ENCODE data around the gene FBXL7. TPM values are rescaled to one million over a fixed set of nuclear protein-coding genes. Genes with fewer than 3 reads are reported as not detected.

The FBXL7 gene
- polyA plus RNA-seq, 1 donor from 2014 or later, result 0.24 TPM

DNA sequence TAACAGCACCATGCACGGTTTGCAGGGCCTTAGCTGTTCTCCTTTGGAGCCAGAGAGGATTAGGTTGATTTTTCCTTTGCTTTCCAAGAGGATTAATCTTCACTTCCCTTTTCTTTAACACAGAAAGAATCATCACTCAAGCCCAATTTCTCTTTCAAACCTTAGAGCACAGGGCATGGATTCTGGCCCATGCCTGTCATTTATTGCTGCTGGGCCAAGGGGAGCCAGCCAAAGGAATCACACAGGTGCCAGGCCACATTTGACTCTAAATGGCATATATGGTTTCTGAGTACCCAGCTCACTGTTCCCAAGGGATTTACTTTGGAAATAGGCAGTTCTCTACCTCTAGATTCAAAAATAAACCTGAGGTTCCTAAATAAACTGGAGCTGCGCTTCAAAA lies 58.3 kb downstream of the FBXL7 start:
- Histone ChIP-seq H3K9ac (ENCODE audit: low read length) (no peak overlapping the region), H3K4me3 (ENCODE audit: low read length) (no peak overlapping the region), H3K79me2 (replicated peaks; ENCODE audit: insufficient read depth, low read length) (no peaks in the 10 kb centered on the region), H3F3A (ENCODE audit: insufficient read depth, low read length, poor library complexity, severe bottlenecking) (no peaks in the 10 kb centered on the region), H3K4me2 (ENCODE audit: low read length) (no peak overlapping the region), H3K27ac (ENCODE audit: low read length) (no peak overlapping the region), H2AFZ (ENCODE audit: low read depth, low read length) (no peak overlapping the region), H4K20me1 (ENCODE audit: insufficient read depth) (no peaks in the 10 kb centered on the region), H3K27me3 (ENCODE audit: insufficient read depth, low read depth, low read length) (no peaks in the 10 kb centered on the region), H3K36me3 (ENCODE audit: insufficient read depth, low read length) (no peaks in the 10 kb centered on the region), H3K9me3 (ENCODE audit: low read length) (no peaks in the 10 kb centered on the region), H3K9me2 (ENCODE audit: insufficient read depth, low read length) (no peaks in the 10 kb centered on the region)
- TF ChIP-seq POLR2AphosphoS5 (IDR thresholded peaks at IDR 0.05), result no peak
- no peak for TF ChIP-seq EZH2 (IDR thresholded peaks at IDR 0.05; ENCODE audit: borderline replicate concordance, insufficient read depth, low read length, poor library complexity, severe bottlenecking)
- TF ChIP-seq MXI1 (conservative IDR thresholded peaks at IDR 0.05; ENCODE audit: poor library complexity, severe bottlenecking), result no peak
- no peak for TF ChIP-seq SMC3 (conservative IDR thresholded peaks at IDR 0.05; ENCODE audit: poor library complexity)
- TF ChIP-seq TAF1 (IDR thresholded peaks at IDR 0.05; ENCODE audit: low read depth), result no peak
- TF ChIP-seq EP300 (conservative IDR thresholded peaks at IDR 0.05; ENCODE audit: poor library complexity, severe bottlenecking), result no peak
- TF ChIP-seq, protein P1, sequence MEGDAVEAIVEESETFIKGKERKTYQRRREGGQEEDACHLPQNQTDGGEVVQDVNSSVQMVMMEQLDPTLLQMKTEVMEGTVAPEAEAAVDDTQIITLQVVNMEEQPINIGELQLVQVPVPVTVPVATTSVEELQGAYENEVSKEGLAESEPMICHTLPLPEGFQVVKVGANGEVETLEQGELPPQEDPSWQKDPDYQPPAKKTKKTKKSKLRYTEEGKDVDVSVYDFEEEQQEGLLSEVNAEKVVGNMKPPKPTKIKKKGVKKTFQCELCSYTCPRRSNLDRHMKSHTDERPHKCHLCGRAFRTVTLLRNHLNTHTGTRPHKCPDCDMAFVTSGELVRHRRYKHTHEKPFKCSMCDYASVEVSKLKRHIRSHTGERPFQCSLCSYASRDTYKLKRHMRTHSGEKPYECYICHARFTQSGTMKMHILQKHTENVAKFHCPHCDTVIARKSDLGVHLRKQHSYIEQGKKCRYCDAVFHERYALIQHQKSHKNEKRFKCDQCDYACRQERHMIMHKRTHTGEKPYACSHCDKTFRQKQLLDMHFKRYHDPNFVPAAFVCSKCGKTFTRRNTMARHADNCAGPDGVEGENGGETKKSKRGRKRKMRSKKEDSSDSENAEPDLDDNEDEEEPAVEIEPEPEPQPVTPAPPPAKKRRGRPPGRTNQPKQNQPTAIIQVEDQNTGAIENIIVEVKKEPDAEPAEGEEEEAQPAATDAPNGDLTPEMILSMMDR (IDR thresholded peaks at IDR 0.05; ENCODE audit: poor library complexity, severe bottlenecking), result no peak
- TF ChIP-seq, protein P2, sequence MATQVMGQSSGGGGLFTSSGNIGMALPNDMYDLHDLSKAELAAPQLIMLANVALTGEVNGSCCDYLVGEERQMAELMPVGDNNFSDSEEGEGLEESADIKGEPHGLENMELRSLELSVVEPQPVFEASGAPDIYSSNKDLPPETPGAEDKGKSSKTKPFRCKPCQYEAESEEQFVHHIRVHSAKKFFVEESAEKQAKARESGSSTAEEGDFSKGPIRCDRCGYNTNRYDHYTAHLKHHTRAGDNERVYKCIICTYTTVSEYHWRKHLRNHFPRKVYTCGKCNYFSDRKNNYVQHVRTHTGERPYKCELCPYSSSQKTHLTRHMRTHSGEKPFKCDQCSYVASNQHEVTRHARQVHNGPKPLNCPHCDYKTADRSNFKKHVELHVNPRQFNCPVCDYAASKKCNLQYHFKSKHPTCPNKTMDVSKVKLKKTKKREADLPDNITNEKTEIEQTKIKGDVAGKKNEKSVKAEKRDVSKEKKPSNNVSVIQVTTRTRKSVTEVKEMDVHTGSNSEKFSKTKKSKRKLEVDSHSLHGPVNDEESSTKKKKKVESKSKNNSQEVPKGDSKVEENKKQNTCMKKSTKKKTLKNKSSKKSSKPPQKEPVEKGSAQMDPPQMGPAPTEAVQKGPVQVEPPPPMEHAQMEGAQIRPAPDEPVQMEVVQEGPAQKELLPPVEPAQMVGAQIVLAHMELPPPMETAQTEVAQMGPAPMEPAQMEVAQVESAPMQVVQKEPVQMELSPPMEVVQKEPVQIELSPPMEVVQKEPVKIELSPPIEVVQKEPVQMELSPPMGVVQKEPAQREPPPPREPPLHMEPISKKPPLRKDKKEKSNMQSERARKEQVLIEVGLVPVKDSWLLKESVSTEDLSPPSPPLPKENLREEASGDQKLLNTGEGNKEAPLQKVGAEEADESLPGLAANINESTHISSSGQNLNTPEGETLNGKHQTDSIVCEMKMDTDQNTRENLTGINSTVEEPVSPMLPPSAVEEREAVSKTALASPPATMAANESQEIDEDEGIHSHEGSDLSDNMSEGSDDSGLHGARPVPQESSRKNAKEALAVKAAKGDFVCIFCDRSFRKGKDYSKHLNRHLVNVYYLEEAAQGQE (IDR thresholded peaks at IDR 0.05; ENCODE audit: borderline replicate concordance), result no peak
- TF ChIP-seq RAD21 (conservative IDR thresholded peaks at IDR 0.05), result no peak

DNA sequence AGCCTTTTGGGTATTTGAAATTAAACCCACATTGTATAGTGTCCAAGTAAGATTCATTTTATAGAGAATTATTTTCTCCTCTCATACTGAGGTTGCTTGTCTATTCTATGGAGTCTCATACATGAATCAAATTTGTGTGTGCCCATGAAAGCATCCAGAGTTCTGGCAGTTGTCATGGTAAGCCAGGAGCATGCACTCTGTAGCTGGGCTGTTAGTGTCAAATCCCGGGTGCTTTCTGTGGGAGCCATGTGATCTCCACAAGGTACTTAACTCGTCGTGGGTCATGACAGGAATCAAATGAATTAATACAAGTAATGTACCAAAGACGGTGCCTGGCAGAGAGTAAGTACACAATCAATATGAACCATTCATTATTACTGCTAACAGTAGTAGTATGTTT lies 58.7 kb downstream of the FBXL7 start:
- Histone ChIP-seq H3K27ac (ENCODE audit: low read length) (no peak overlapping the region), H3K9me2 (ENCODE audit: insufficient read depth, low read length) (no peaks in the 10 kb centered on the region), H3F3A (ENCODE audit: insufficient read depth, low read length, poor library complexity, severe bottlenecking) (no peaks in the 10 kb centered on the region), H3K79me2 (replicated peaks; ENCODE audit: insufficient read depth, low read length) (no peaks in the 10 kb centered on the region), H3K9ac (ENCODE audit: low read length) (no peak overlapping the region), H4K20me1 (ENCODE audit: insufficient read depth) (no peaks in the 10 kb centered on the region), H3K4me2 (ENCODE audit: low read length) (no peak overlapping the region), H3K4me3 (ENCODE audit: low read length) (no peak overlapping the region), H3K27me3 (ENCODE audit: insufficient read depth, low read depth, low read length) (no peaks in the 10 kb centered on the region), H3K9me3 (ENCODE audit: low read length) (no peaks in the 10 kb centered on the region), H3K36me3 (ENCODE audit: insufficient read depth, low read length) (no peaks in the 10 kb centered on the region), H2AFZ (ENCODE audit: low read depth, low read length) (no peak overlapping the region)
- TF ChIP-seq EP300 (conservative IDR thresholded peaks at IDR 0.05; ENCODE audit: poor library complexity, severe bottlenecking) (peak; percentile 56), EZH2 (IDR thresholded peaks at IDR 0.05; ENCODE audit: borderline replicate concordance, insufficient read depth, low read length, poor library complexity, severe bottlenecking) (no peak)

DNA sequence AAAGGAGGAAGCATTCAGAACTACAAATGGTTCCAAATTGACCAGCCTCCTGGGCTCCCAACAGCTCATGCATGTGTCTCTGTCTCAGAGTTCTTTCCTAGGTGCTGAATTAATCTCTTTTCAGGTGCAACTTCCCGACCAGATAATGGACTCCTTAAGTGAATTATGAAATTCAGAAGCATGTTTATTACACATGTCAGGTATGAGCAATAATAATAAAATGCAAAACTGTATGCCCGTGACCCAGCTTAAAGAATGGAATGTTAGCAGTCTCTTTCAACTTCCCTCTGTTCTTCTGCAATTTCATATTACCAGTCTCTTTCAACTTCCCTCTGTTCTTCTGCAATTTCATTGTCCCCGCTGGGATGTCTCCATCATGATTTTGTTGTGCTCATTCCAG lies 60.4 kb downstream of the FBXL7 start:
- H4K20me1 ChIP-seq (ENCODE audit: insufficient read depth), result no peaks in the 10 kb centered on the region
- no peak overlapping the region for H3K9ac ChIP-seq (ENCODE audit: low read length)
- H2AFZ ChIP-seq (ENCODE audit: low read depth, low read length), result no peak overlapping the region
- H3K36me3 ChIP-seq (ENCODE audit: insufficient read depth, low read length), result no peaks in the 10 kb centered on the region
- H3K9me2 ChIP-seq (ENCODE audit: insufficient read depth, low read length), result no peaks in the 10 kb centered on the region
- H3K27me3 ChIP-seq (ENCODE audit: insufficient read depth, low read depth, low read length), result no peaks in the 10 kb centered on the region
- no peaks in the 10 kb centered on the region for H3K79me2 ChIP-seq (replicated peaks; ENCODE audit: insufficient read depth, low read length)
- no peaks in the 10 kb centered on the region for H3K9me3 ChIP-seq (ENCODE audit: low read length)
- no peak overlapping the region for H3K4me2 ChIP-seq (ENCODE audit: low read length)
- H3K27ac ChIP-seq (ENCODE audit: low read length), result no peak overlapping the region
- H3F3A ChIP-seq (ENCODE audit: insufficient read depth, low read length, poor library complexity, severe bottlenecking), result no peaks in the 10 kb centered on the region
- no peak overlapping the region for H3K4me3 ChIP-seq (ENCODE audit: low read length)
- TF ChIP-seq RAD21 (conservative IDR thresholded peaks at IDR 0.05) (no peak), EP300 (conservative IDR thresholded peaks at IDR 0.05; ENCODE audit: poor library complexity, severe bottlenecking) (no peak), MXI1 (conservative IDR thresholded peaks at IDR 0.05; ENCODE audit: poor library complexity, severe bottlenecking) (no peak), SMC3 (conservative IDR thresholded peaks at IDR 0.05; ENCODE audit: poor library complexity) (no peak), EZH2 (IDR thresholded peaks at IDR 0.05; ENCODE audit: borderline replicate concordance, insufficient read depth, low read length, poor library complexity, severe bottlenecking) (no peak), TAF1 (IDR thresholded peaks at IDR 0.05; ENCODE audit: low read depth) (no peak), POLR2AphosphoS5 (IDR thresholded peaks at IDR 0.05) (no peak)
- TF ChIP-seq, protein P1 (IDR thresholded peaks at IDR 0.05; ENCODE audit: poor library complexity, severe bottlenecking), result no peak
- TF ChIP-seq, protein P2 (IDR thresholded peaks at IDR 0.05; ENCODE audit: borderline replicate concordance), result no peak
